Measurements from ENCODE around the gene SQSTM1.

- TF ChIP-seq CTCF (conservative IDR thresholded peaks at IDR 0.05; ENCODE audit: low read length): no peak
- no peak for TF ChIP-seq EZH2phosphoT487 (IDR thresholded peaks at IDR 0.05; ENCODE audit: borderline replicate concordance, low read depth, low read length)
Observed at GRCh38 chr5:179879003-179879689, 58.4 kb downstream of the SQSTM1 start.

Measured in OCI-LY7 (cell line).